Astrocyte (in vitro differentiated cells and primary cell): ENCODE measurements around the gene NISCH. TPM values are rescaled to one million over a fixed set of nuclear protein-coding genes. Genes with fewer than 3 reads are reported as not detected.

Source experiments
- DNase-seq: peaks from one replicate; pipeline ENCODE4 v3.0.0-alpha.2; 2010; ENCODE audit warnings: low read depth
- FAIRE-seq: peaks from 2 replicates; lab custom pipeline; 2011; peaks lifted over from hg19 to GRCh38; lab: Jason Lieb, UNC
- H2AFZ ChIP-seq: 2 replicates; pipeline ENCODE4 v1.6.0; 2012; ENCODE audit warnings: low read depth, low read length, inconsistent platforms
- H3K27ac ChIP-seq: 2 replicates; pipeline ENCODE4 v1.5.1; 2011; ENCODE audit warnings: low read depth, low read length, inconsistent platforms
- H3K27me3 ChIP-seq: 2 replicates; pipeline ENCODE4 v1.6.0; 2011; ENCODE audit warnings: low read length, inconsistent platforms; ENCODE audit not compliant: insufficient read depth
- H3K36me3 ChIP-seq: 2 replicates; pipeline ENCODE4 v1.5.1; 2011; ENCODE audit warnings: low read length, inconsistent platforms; ENCODE audit not compliant: insufficient read depth
- H3K4me1 ChIP-seq: 2 replicates; pipeline ENCODE4 v1.5.1; 2011; ENCODE audit warnings: low read length, inconsistent platforms; ENCODE audit not compliant: insufficient read depth
- H3K4me2 ChIP-seq: 2 replicates; pipeline ENCODE4 v1.6.0; 2012; ENCODE audit warnings: low read length, inconsistent platforms
- H3K4me3 ChIP-seq: 2 replicates; pipeline ENCODE4 v1.5.1; 2011; ENCODE audit warnings: low read depth, mild to moderate bottlenecking, low read length, inconsistent platforms; ENCODE audit not compliant: insufficient read depth
- H3K79me2 ChIP-seq: 2 replicates; pipeline ENCODE4 v1.6.0; 2012; ENCODE audit warnings: mild to moderate bottlenecking, low read length, inconsistent platforms; ENCODE audit not compliant: insufficient read depth
- H3K9ac ChIP-seq: 2 replicates; pipeline ENCODE4 v1.6.0; 2012; ENCODE audit warnings: mild to moderate bottlenecking, low read length, inconsistent platforms
- H3K9me3 ChIP-seq: 2 replicates; pipeline ENCODE4 v1.5.1; 2012; ENCODE audit warnings: low read depth, mild to moderate bottlenecking, low read length, inconsistent platforms; ENCODE audit not compliant: insufficient read depth
- H4K20me1 ChIP-seq: 2 replicates; pipeline ENCODE4 v1.6.0; 2012; ENCODE audit warnings: low read length, inconsistent platforms; ENCODE audit not compliant: insufficient read depth
- H3K27ac Mint-ChIP-seq: one replicate; pipeline ENCODE4 v1.8.0; 2021; ENCODE audit warnings: mild to moderate bottlenecking, mixed read lengths; ENCODE audit not compliant: unreplicated experiment
- H3K27me3 Mint-ChIP-seq: one replicate; pipeline ENCODE4 v1.8.0; 2021; ENCODE audit warnings: low read depth, mixed read lengths; ENCODE audit not compliant: unreplicated experiment
- H3K36me3 Mint-ChIP-seq: one replicate; pipeline ENCODE4 v1.8.0; 2021; ENCODE audit warnings: low read depth, mixed read lengths; ENCODE audit not compliant: unreplicated experiment
- H3K4me1 Mint-ChIP-seq: one replicate; pipeline ENCODE4 v1.8.0; 2021; ENCODE audit warnings: low read depth, mixed read lengths; ENCODE audit not compliant: unreplicated experiment
- H3K4me3 Mint-ChIP-seq: one replicate; pipeline ENCODE4 v1.8.0; 2021; ENCODE audit warnings: mild to moderate bottlenecking, moderate library complexity, mixed read lengths; ENCODE audit not compliant: unreplicated experiment
- H3K9me3 Mint-ChIP-seq: one replicate; pipeline ENCODE4 v1.8.0; 2021; ENCODE audit warnings: mild to moderate bottlenecking, mixed read lengths; ENCODE audit not compliant: unreplicated experiment
- EZH2 ChIP-seq: IDR thresholded peaks from 2 replicates; pipeline ENCODE4 v1.6.1; 2012; ENCODE audit warnings: mild to moderate bottlenecking, low read length, inconsistent platforms; ENCODE audit not compliant: insufficient read depth
- total RNA-seq: library from RNA; stranded (reverse); gene quantifications from 2 replicates; pipeline ENCODE4 v1.2.1, GENCODE V29; 2021
- TF ChIP-seq, protein P1 (sequence below): IDR thresholded peaks from 2 replicates; pipeline ENCODE4 v1.5.1; 2011; ENCODE audit warnings: low read depth, mild to moderate bottlenecking, inconsistent platforms, low read length, moderate library complexity; ENCODE audit not compliant: insufficient read depth

Gene NISCH
- total RNA-seq, 1 donor from 2014 or later: 118 TPM

DNA sequence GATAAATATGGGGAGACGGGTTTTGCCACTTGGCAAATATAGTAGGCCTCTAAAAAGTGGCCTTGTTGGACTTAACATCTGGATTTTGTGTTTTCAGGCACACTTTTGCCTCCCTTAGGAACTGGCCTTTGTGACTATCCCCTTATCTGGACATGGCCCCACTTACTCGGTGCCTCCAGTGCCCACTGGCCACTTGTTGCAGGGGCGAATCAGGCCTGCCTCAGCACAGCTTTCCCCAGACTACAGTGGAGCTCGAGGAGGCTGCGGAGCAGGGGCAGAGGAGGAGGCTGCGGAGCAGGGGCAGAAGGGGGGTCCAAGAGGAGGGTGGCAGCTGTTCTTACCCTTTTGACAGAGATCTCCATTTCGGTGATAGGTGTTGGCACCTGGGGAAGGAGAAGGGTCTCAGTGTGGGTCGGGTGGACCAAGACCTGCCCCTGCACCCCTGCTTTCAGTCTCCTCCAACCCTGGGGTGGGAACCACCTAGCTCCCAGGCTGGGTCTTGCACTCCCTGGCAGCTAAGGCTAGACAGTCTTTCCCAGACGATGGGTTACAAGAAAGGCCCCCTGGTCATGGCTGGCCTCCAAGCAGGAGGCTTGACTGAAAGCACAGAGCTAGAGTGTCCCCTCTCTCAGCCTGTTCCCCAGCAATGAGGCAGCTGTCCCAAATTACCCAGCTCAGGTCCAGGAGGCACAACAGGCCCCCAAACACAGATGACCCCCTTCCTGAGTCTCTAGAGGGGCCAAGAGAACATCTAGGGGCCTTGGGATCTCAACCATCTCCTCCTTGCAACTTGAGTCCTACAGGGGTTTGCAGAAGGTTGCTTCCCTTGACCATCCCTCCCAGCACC is 16.6 kb upstream of the NISCH start:
- H3K27ac ChIP-seq: no peak overlapping the region
- no peak for FAIRE-seq
- H3K27ac Mint-ChIP-seq: no peak overlapping the region

DNA sequence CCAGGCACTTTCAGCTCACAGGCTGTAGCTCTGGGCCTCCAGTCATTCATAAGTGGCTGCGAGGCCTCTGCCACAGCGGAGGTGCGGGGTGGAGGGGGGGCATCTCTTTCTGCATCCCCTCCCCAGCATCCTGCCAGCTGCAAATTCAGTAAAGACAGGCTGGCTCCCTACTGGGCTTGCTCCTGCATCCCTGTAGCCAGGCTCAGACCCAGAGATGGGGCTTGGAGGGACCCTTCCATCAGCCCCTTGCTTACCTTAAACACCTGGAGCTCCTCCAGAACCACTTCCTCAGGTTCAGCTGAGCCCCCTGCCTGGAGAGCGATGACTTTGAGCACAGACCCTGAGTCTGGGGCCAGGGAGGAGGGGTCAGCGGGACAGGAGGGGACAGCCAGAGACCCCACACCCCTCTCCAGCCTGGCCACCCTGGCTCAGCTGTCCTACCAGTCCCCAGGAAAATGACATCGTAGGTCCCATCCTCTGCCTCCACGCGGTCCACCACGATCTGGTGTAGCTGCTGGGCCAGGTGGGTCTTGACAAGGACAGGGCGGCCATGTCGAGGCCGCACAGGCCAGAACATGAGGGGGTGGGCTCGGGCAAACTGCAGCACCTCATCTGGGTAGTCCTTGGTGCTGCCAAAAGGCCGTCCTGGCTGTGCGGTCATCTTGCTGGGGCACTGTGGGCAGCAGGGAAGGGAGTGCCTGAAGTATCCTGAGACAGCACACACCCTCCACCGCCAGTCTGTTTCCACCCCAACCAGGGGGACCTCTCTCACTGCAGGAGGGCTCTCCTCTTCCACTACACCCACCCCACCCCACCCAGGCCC is 15.8 kb upstream of the NISCH start:
- H3K27me3 Mint-ChIP-seq: peaks cover 23% of the 10 kb centered on the region
- H3K36me3 Mint-ChIP-seq: no peaks in the 10 kb centered on the region
- Histone ChIP-seq H3K79me2 (no peaks in the 10 kb centered on the region), H3K9me3 (no peaks in the 10 kb centered on the region), H3K27me3 (no peaks in the 10 kb centered on the region), H4K20me1 (no peaks in the 10 kb centered on the region), H3K4me1 (no peaks in the 10 kb centered on the region), H3K9ac (no peak overlapping the region), H3K36me3 (no peaks in the 10 kb centered on the region), H3K27ac (no peak overlapping the region), H3K4me3 (no peak overlapping the region), H3K4me2 (no peak overlapping the region), H2AFZ (no peak overlapping the region)
- H3K27ac Mint-ChIP-seq: no peak overlapping the region
- no peak for DNase-seq
- H3K4me1 Mint-ChIP-seq: peaks cover 2% of the 10 kb centered on the region
- TF ChIP-seq, protein P1, sequence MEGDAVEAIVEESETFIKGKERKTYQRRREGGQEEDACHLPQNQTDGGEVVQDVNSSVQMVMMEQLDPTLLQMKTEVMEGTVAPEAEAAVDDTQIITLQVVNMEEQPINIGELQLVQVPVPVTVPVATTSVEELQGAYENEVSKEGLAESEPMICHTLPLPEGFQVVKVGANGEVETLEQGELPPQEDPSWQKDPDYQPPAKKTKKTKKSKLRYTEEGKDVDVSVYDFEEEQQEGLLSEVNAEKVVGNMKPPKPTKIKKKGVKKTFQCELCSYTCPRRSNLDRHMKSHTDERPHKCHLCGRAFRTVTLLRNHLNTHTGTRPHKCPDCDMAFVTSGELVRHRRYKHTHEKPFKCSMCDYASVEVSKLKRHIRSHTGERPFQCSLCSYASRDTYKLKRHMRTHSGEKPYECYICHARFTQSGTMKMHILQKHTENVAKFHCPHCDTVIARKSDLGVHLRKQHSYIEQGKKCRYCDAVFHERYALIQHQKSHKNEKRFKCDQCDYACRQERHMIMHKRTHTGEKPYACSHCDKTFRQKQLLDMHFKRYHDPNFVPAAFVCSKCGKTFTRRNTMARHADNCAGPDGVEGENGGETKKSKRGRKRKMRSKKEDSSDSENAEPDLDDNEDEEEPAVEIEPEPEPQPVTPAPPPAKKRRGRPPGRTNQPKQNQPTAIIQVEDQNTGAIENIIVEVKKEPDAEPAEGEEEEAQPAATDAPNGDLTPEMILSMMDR: no peak
- no peak for FAIRE-seq
- no peak overlapping the region for H3K4me3 Mint-ChIP-seq
- no peaks in the 10 kb centered on the region for H3K9me3 Mint-ChIP-seq

More for the DNA sequence above, 16.6 kb upstream of the NISCH start:
- Mint-ChIP-seq H3K4me1 (peaks cover 2% of the 10 kb centered on the region), H3K9me3 (no peaks in the 10 kb centered on the region), H3K4me3 (no peak overlapping the region), H3K27me3 (peaks cover 25% of the 10 kb centered on the region), H3K36me3 (no peaks in the 10 kb centered on the region)
- H3K36me3 ChIP-seq: no peaks in the 10 kb centered on the region
- no peak overlapping the region for H3K4me3 ChIP-seq
- no peaks in the 10 kb centered on the region for H3K9me3 ChIP-seq
- no peaks in the 10 kb centered on the region for H3K4me1 ChIP-seq
- H3K4me2 ChIP-seq: no peak overlapping the region
- no peak overlapping the region for H2AFZ ChIP-seq
- H3K79me2 ChIP-seq: no peaks in the 10 kb centered on the region
- H3K9ac ChIP-seq: no peak overlapping the region
- peaks cover 3% of the 10 kb centered on the region for H3K27me3 ChIP-seq
- TF ChIP-seq, protein P1: no peak
- no peak for TF ChIP-seq EZH2
- no peaks in the 10 kb centered on the region for H4K20me1 ChIP-seq
- DNase-seq: no peak
